ENCODE measurements around the gene REEP1.

GRCh38 chr2:86371527-86371926, 34.1 kb upstream of the REEP1 start:
- TF ChIP-seq CTCF (IDR thresholded peaks at IDR 0.05), result no peak
- TF ChIP-seq POLR2A (IDR thresholded peaks at IDR 0.05), result no peak
- TF ChIP-seq EP300 (IDR thresholded peaks at IDR 0.05), result no peak
